K562 (cell line): ENCODE data around the gene PPT2. TPM values are rescaled to one million over a fixed set of nuclear protein-coding genes. Genes with fewer than 3 reads are reported as not detected.

Experiments used
- ATF4 ChIP-seq: fragments of 450-650 bp; formaldehyde crosslinking; IDR thresholded peaks from 2 replicates; pipeline ENCODE4 v1.4.0; 2022; ENCODE audit warnings: mild to moderate bottlenecking, moderate library complexity
- JUND ChIP-seq, 2 experiments: IDR thresholded peaks; 2 replicates in 1 of 2; 3 replicates in 1 of 2; pipeline ENCODE4 v1.6.1; 2011; ENCODE audit warnings: borderline replicate concordance in 2 of 2, low read depth in 2 of 2, low read length in 2 of 2, improper control_type of control experiment in 1 of 2, missing biosample characterization in 1 of 2, missing genetic modification characterization in 1 of 2, missing genetic modification reagents in 1 of 2
- KDM1A ChIP-seq, 2 experiments: fragments of 450-650 bp; IDR thresholded peaks; 2 replicates each; pipeline ENCODE4 v1.6.1; 2016; ENCODE audit warnings: mild to moderate bottlenecking in 2 of 2
- KDM2B ChIP-seq: fragments of 250-450 bp; sonication (Bioruptor Pico); IDR thresholded peaks from 2 replicates; pipeline ENCODE4 v1.8.0; 2021; ENCODE audit warnings: mild to moderate bottlenecking, moderate library complexity
- L3MBTL2 ChIP-seq: fragments of 450-650 bp; IDR thresholded peaks from 2 replicates; pipeline ENCODE4 v1.6.1; 2016; ENCODE audit warnings: mild to moderate bottlenecking, moderate library complexity
- NCOA4 ChIP-seq: fragments of 450-650 bp; IDR thresholded peaks from 2 replicates; pipeline ENCODE4 v1.6.1; 2018; ENCODE audit warnings: mild to moderate bottlenecking; ENCODE audit not compliant: partially characterized antibody
- PTBP1 ChIP-seq: fragments of 200-400 bp; formaldehyde crosslinking; IDR thresholded peaks from 2 replicates; pipeline ENCODE4 v1.6.1; 2017; ENCODE audit warnings: low read depth, low read length
- polyA plus RNA-seq, 8 experiments: library from polyadenylated mRNA; depleted of rRNA in 4 of 8; stranded (reverse) in 5 of 8; unstranded in 3 of 8; fragments of >200 nt; fragmentation: Nextera tagmentation in 2 of 8; fragmentation: Illumina TruSeq in 1 of 8; extraction: Ambion mirVana in 2 of 8; extraction: Trizol in 1 of 8; gene quantifications; 2 replicates each; pipeline versions ENCODE4 v1.2.1 to v1.2.3, GENCODE V29; 2011 to 2014; ENCODE audit warnings: inconsistent platforms in 1 of 8, missing spikeins in 1 of 8
- total RNA-seq, 7 experiments: library from RNA; depleted of rRNA in 6 of 7; stranded (reverse); fragments of >200 nt in 6 of 7; fragmentation: Illumina TruSeq in 2 of 7; extraction: Trizol in 2 of 7; gene quantifications; 2 replicates each; pipeline versions ENCODE4 v1.2.1 to v1.2.3, GENCODE V29; 2011 to 2021; ENCODE audit warnings: low replicate concordance in 1 of 7
- TF ChIP-seq, protein P1 (sequence below): IDR thresholded peaks from 3 replicates; pipeline ENCODE4 v1.6.1; 2011; ENCODE audit warnings: borderline replicate concordance, mild to moderate bottlenecking, moderate library complexity; ENCODE audit not compliant: insufficient read length; ENCODE audit errors: extremely low read depth
- TF ChIP-seq, protein P2 (sequence below), 2 experiments: fragments of 450-650 bp; formaldehyde crosslinking in 1 of 2; IDR thresholded peaks; 2 replicates each; pipeline versions ENCODE4 v1.4.0 to v1.6.1; 2014 to 2020; ENCODE audit warnings: mild to moderate bottlenecking in 2 of 2, borderline replicate concordance in 1 of 2, low read depth in 1 of 2
- TF ChIP-seq, protein P3 (sequence below), 2 experiments: fragments of 200-800 bp in 1 of 2; sonication (Bioruptor generic) in 1 of 2; sonication (generic) in 1 of 2; formaldehyde crosslinking in 1 of 2; IDR thresholded peaks in 1 of 2; conservative IDR thresholded peaks in 1 of 2; 2 replicates each; pipeline versions ENCODE4 v1.5.0 to v1.6.1; 2016 to 2020; ENCODE audit warnings: missing compliant biosample characterization in 1 of 2, missing genetic modification characterization in 1 of 2, missing genetic modification reagents in 1 of 2

PPT2 gene
- total and polyA plus RNA-seq, 9 of the 15 experiments (the other 6 are each of a cell fraction or from before 2014, with no cell fraction given), result 27.4 to 98.8 (median 69.9) TPM

- TF ChIP-seq, protein P1, sequence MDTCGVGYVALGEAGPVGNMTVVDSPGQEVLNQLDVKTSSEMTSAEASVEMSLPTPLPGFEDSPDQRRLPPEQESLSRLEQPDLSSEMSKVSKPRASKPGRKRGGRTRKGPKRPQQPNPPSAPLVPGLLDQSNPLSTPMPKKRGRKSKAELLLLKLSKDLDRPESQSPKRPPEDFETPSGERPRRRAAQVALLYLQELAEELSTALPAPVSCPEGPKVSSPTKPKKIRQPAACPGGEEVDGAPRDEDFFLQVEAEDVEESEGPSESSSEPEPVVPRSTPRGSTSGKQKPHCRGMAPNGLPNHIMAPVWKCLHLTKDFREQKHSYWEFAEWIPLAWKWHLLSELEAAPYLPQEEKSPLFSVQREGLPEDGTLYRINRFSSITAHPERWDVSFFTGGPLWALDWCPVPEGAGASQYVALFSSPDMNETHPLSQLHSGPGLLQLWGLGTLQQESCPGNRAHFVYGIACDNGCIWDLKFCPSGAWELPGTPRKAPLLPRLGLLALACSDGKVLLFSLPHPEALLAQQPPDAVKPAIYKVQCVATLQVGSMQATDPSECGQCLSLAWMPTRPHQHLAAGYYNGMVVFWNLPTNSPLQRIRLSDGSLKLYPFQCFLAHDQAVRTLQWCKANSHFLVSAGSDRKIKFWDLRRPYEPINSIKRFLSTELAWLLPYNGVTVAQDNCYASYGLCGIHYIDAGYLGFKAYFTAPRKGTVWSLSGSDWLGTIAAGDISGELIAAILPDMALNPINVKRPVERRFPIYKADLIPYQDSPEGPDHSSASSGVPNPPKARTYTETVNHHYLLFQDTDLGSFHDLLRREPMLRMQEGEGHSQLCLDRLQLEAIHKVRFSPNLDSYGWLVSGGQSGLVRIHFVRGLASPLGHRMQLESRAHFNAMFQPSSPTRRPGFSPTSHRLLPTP, result peak; percentile 21
- TF ChIP-seq ATF4 (CRISPR knock-in tag) (peak; percentile 46; the same call in 1 of the 2 replicates), PTBP1 (0 out of 2 replicates have a peak, but pooled peaks have one; percentile 45), JUND (IDR thresholded peaks at IDR 0.05; ENCODE audit: borderline replicate concordance, low read depth, low read length) (peak; percentile 61; the same call in 1 of the 2 replicates), JUND (tag; IDR thresholded peaks at IDR 0.05; ENCODE audit: borderline replicate concordance, low read depth, low read length) (no peak; the same call in 2 of the 3 replicates), KDM1A (IDR thresholded peaks at IDR 0.05) (peak; percentile 96 to 98), NCOA4 (peak; percentile 96), L3MBTL2 (no peak), KDM2B (CRISPR knock-in tag) (0 out of 2 replicates have a peak, but pooled peaks have one; percentile 87)
- TF ChIP-seq, protein P2, sequence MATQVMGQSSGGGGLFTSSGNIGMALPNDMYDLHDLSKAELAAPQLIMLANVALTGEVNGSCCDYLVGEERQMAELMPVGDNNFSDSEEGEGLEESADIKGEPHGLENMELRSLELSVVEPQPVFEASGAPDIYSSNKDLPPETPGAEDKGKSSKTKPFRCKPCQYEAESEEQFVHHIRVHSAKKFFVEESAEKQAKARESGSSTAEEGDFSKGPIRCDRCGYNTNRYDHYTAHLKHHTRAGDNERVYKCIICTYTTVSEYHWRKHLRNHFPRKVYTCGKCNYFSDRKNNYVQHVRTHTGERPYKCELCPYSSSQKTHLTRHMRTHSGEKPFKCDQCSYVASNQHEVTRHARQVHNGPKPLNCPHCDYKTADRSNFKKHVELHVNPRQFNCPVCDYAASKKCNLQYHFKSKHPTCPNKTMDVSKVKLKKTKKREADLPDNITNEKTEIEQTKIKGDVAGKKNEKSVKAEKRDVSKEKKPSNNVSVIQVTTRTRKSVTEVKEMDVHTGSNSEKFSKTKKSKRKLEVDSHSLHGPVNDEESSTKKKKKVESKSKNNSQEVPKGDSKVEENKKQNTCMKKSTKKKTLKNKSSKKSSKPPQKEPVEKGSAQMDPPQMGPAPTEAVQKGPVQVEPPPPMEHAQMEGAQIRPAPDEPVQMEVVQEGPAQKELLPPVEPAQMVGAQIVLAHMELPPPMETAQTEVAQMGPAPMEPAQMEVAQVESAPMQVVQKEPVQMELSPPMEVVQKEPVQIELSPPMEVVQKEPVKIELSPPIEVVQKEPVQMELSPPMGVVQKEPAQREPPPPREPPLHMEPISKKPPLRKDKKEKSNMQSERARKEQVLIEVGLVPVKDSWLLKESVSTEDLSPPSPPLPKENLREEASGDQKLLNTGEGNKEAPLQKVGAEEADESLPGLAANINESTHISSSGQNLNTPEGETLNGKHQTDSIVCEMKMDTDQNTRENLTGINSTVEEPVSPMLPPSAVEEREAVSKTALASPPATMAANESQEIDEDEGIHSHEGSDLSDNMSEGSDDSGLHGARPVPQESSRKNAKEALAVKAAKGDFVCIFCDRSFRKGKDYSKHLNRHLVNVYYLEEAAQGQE (IDR thresholded peaks at IDR 0.05; ENCODE audit: borderline replicate concordance), result 0 out of 2 replicates have a peak, but pooled peaks have one; percentile 15
- TF ChIP-seq, protein P2 (CRISPR knock-in tag; IDR thresholded peaks at IDR 0.05; ENCODE audit: low read depth), result no peak
- TF ChIP-seq, protein P3, sequence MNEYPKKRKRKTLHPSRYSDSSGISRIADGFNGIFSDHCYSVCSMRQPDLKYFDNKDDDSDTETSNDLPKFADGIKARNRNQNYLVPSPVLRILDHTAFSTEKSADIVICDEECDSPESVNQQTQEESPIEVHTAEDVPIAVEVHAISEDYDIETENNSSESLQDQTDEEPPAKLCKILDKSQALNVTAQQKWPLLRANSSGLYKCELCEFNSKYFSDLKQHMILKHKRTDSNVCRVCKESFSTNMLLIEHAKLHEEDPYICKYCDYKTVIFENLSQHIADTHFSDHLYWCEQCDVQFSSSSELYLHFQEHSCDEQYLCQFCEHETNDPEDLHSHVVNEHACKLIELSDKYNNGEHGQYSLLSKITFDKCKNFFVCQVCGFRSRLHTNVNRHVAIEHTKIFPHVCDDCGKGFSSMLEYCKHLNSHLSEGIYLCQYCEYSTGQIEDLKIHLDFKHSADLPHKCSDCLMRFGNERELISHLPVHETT (CRISPR knock-in tag; conservative IDR thresholded peaks at IDR 0.05 in 1 of 2, IDR thresholded peaks at IDR 0.05 in 1 of 2), result peak in 1 of 2 experiments; percentile 77; a peak in 2 of 4 replicates
Observed at GRCh38 chr6:32131439-32131948, 22.4 kb upstream of the PPT2 start (continued).
